Coronary artery (tissue), 2 donors: ENCODE data around the gene CNKSR2.
"Not testable (repeated sequence)": the region's sequence is repeated elsewhere in the genome, so short reads cannot be mapped to it uniquely, and the experiment has no call there.

Experiments used
- DNase-seq: peaks from one replicate; pipeline ENCODE4 v3.0.0-alpha.2; 2017; ENCODE audit warnings: low spot score
- H3K27ac ChIP-seq, 2 donors: fragments of 200-600 bp; sonication (generic); one replicate each; pipeline ENCODE4 v1.5.1; 2016 to 2019
- H3K4me3 ChIP-seq: fragments of 200-600 bp; sonication (generic); 2 replicates; pipeline ENCODE4 v1.5.1; 2016; ENCODE audit warnings: mild to moderate bottlenecking, moderate library complexity
- CTCF ChIP-seq: fragments of 200-600 bp; sonication (generic); IDR thresholded peaks from one replicate; pipeline ENCODE4 v1.5.1; 2019; ENCODE audit warnings: antibody characterized with exemption

Gene CNKSR2

GRCh38 chrX:21479695-21480270 lies 105.6 kb downstream of the CNKSR2 start:
- no peak for DNase-seq
- no peak overlapping the region for H3K27ac ChIP-seq
- TF ChIP-seq CTCF = peak; percentile 55
- no peak overlapping the region for H3K4me3 ChIP-seq

- no peak for TF ChIP-seq CTCF
Observed at GRCh38 chrX:21481761-21482160, 107.5 kb downstream of the CNKSR2 start.

GRCh38 chrX:21484051-21484450 lies 109.8 kb downstream of the CNKSR2 start:
- DNase-seq, H3K4me3 ChIP-seq, H3K27ac ChIP-seq: not testable (repeated sequence)

More at GRCh38 chrX:21481761-21482160, 107.5 kb downstream of the CNKSR2 start:
- Histone ChIP-seq H3K4me3 (no peak overlapping the region), H3K27ac (no peak overlapping the region)
- DNase-seq = no peak

- H3K27ac ChIP-seq = no peak overlapping the region
- no peak overlapping the region for H3K4me3 ChIP-seq
- no peak for TF ChIP-seq CTCF
- DNase-seq = no peak
Observed at GRCh38 chrX:21487832-21488231, 113.6 kb downstream of the CNKSR2 start.

GRCh38 chrX:21490341-21490740 lies 116.1 kb downstream of the CNKSR2 start:
- TF ChIP-seq CTCF = no peak
- no peak overlapping the region for H3K27ac ChIP-seq
- no peak for DNase-seq
- H3K4me3 ChIP-seq = no peak overlapping the region

GRCh38 chrX:21493226-21493830 lies 119.1 kb downstream of the CNKSR2 start:
- TF ChIP-seq CTCF = no peak
- no peak for DNase-seq
- Histone ChIP-seq H3K4me3 (no peak overlapping the region), H3K27ac (no peak overlapping the region)

GRCh38 chrX:21503593-21503992 lies 129.4 kb downstream of the CNKSR2 start:
- H3K4me3 ChIP-seq = no peak overlapping the region
- no peak overlapping the region for H3K27ac ChIP-seq
- DNase-seq = no peak
- no peak for TF ChIP-seq CTCF
